GM12865 (cell line): ENCODE data around the gene EPHB3.

Source experiments
- DNase-seq: peaks from one replicate; pipeline ENCODE4 v3.0.0; 2010; ENCODE audit warnings: low read depth
- H3K4me3 ChIP-seq: 2 replicates; pipeline ENCODE4 v1.5.1; 2011; ENCODE audit warnings: mild to moderate bottlenecking, low read depth, low read length, control low read depth
- CTCF ChIP-seq: IDR thresholded peaks from 2 replicates; pipeline ENCODE4 v1.5.1; 2011; ENCODE audit warnings: low read length, control low read depth, low read depth, inconsistent platforms; ENCODE audit not compliant: insufficient read depth; ENCODE audit errors: missing control alignments

The EPHB3 gene

GRCh38 chr3:184575701-184576100 is 14.1 kb downstream of the EPHB3 start:
- TF ChIP-seq CTCF: no peak
- DNase-seq: no peak
- no peak overlapping the region for H3K4me3 ChIP-seq

- no peak overlapping the region for H3K4me3 ChIP-seq
- DNase-seq: no peak
- TF ChIP-seq CTCF: no peak
Observed at GRCh38 chr3:184576457-184577240, 15.1 kb downstream of the EPHB3 start.

- no peak overlapping the region for H3K4me3 ChIP-seq
- no peak for DNase-seq
- no peak for TF ChIP-seq CTCF
Observed at GRCh38 chr3:184577546-184577945, 16.0 kb downstream of the EPHB3 start.

- no peak overlapping the region for H3K4me3 ChIP-seq
Observed at GRCh38 chr3:184578218-184578617, 16.6 kb downstream of the EPHB3 start.

GRCh38 chr3:184578822-184579221 is 17.2 kb downstream of the EPHB3 start:
- TF ChIP-seq CTCF: no peak
- DNase-seq: no peak
- H3K4me3 ChIP-seq: no peak overlapping the region

More at GRCh38 chr3:184578218-184578617, 16.6 kb downstream of the EPHB3 start:
- no peak for DNase-seq
- TF ChIP-seq CTCF: no peak

GRCh38 chr3:184579513-184579912 is 17.9 kb downstream of the EPHB3 start:
- no peak for TF ChIP-seq CTCF
- no peak overlapping the region for H3K4me3 ChIP-seq
- DNase-seq: peak; percentile 7

GRCh38 chr3:184580376-184580775 is 18.8 kb downstream of the EPHB3 start:
- no peak for TF ChIP-seq CTCF
- H3K4me3 ChIP-seq: no peak overlapping the region
- DNase-seq: no peak
